Esophagus muscularis mucosa (tissue), 4 donors: ENCODE results near the gene INTS7. TPM values are rescaled to one million over a fixed set of nuclear protein-coding genes. Genes with fewer than 3 reads are reported as not detected.

Source experiments
- DNase-seq: peaks from one replicate; pipeline ENCODE4 v3.0.0-alpha.2; 2017; ENCODE audit errors: extremely low spot score
- H3K27ac ChIP-seq, 4 donors: fragments of 200-600 bp; sonication (generic); replicated peaks in 1 of 4; 1 replicate in 3 of 4; 2 replicates in 1 of 4; pipeline ENCODE4 v1.5.1; 2016 to 2019; ENCODE audit warnings: mild to moderate bottlenecking in 1 of 4
- H3K27me3 ChIP-seq, 4 donors: fragments of 200-600 bp; sonication (generic); one replicate each; pipeline versions ENCODE4 v1.5.1 to v1.6.0; 2016 to 2019
- H3K36me3 ChIP-seq, 4 donors: fragments of 200-600 bp; sonication (generic); one replicate each; pipeline ENCODE4 v1.5.1; 2016 to 2019
- H3K4me1 ChIP-seq, 4 donors: fragments of 200-600 bp; sonication (generic); one replicate each; pipeline ENCODE4 v1.5.1; 2016 to 2019
- H3K4me3 ChIP-seq, 4 donors: fragments of 200-600 bp; sonication (generic); 1 replicate in 2 of 4; 2 replicates in 2 of 4; pipeline ENCODE4 v1.5.1; 2016 to 2019; ENCODE audit warnings: mild to moderate bottlenecking in 4 of 4, moderate library complexity in 1 of 4
- H3K9me3 ChIP-seq, 4 donors: fragments of 200-600 bp; sonication (generic); 1 replicate in 3 of 4; 2 replicates in 1 of 4; pipeline ENCODE4 v1.5.1; 2016 to 2019
- EP300 ChIP-seq: sonication (generic); formaldehyde crosslinking; IDR thresholded peaks from one replicate; pipeline ENCODE4 v1.6.1; 2017; ENCODE audit warnings: antibody characterized with exemption
- POLR2A ChIP-seq: fragments of 450-650 bp; IDR thresholded peaks from one replicate; pipeline ENCODE4 v1.6.1; 2017; ENCODE audit warnings: antibody characterized with exemption, moderate library complexity, mild to moderate bottlenecking, low read depth
- POLR2AphosphoS5 ChIP-seq, 2 donors: sonication (generic); formaldehyde crosslinking; IDR thresholded peaks; one replicate each; pipeline ENCODE4 v1.6.1; 2017; ENCODE audit warnings: antibody characterized with exemption in 2 of 2
- WGBS: methylation state at CpG from one replicate; pipeline ENCODE4 v1.1.5; 2018; 5-methylcytosine and 5-hydroxymethylcytosine counted together
- intact Hi-C: fragments of 100-400 bp; cut with DNase I; formaldehyde crosslinking; loops from one replicate; pipeline ENCODE4 v1.15.1; 2023
- total RNA-seq, 4 donors: library from RNA; depleted of rRNA; stranded (reverse); fragments of >200 nt; gene quantifications; one replicate each; pipeline versions ENCODE4 v1.1.0 to v1.2.1, GENCODE V29; 2016
- TF ChIP-seq, protein P1 (sequence below), 3 experiments: fragments of 200-600 bp in 2 of 3; fragments of 450-650 bp in 1 of 3; sonication (generic) in 2 of 3; IDR thresholded peaks; one replicate each; pipeline ENCODE4 v1.5.1; 2017 to 2019; ENCODE audit warnings: antibody characterized with exemption in 3 of 3, mild to moderate bottlenecking in 2 of 3, moderate library complexity in 1 of 3

Gene INTS7
- total RNA-seq, 4 donors from 2014 or later, result 6.0 to 15.4 (median 11.0) TPM

DNA sequence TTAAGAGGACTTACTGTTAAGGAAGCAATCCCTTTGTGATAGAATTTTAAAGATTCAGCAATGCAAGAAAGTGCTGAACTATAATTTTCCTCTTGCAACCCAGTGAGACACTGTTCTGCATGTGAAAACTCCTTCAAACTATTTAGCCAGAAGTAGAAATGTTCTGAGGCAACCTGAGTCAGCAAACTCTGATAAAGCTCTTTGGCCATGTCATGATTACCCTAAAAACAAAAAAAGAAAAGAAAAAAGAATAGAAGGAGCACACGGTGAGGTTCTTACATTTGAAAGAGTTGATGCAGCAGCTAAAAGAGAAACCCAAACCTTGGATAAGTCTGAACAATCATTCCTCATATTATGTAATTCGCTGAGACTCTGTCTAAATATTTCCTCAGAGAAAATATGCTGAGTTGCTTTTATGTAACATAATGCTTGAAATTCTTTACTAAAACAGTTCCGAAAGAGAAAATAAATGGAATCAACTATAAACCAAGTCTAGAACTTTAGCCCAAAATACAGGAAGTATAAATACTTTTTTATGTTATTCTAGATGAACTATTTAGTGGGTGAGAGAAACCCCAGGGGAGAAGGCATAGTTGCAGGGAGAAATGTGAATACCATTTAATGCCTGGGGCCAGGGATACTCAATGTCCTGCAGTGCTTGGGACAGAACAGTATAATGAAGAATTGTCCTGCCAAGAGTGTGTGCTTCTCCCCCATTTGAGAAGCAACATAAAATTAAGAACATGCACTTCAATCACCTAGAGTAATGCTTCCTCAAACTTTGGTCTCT, 60.0 kb downstream of the INTS7 start:
- intact Hi-C loops, result no loop called here
- peak overlapping the region in 3 of 4 donors; percentile 4 to 19 (median 13) for H3K4me3 ChIP-seq
- TF ChIP-seq POLR2AphosphoS5 (IDR thresholded peaks at IDR 0.05) (no peak), EP300 (no peak), POLR2A (no peak)
- TF ChIP-seq, protein P1, sequence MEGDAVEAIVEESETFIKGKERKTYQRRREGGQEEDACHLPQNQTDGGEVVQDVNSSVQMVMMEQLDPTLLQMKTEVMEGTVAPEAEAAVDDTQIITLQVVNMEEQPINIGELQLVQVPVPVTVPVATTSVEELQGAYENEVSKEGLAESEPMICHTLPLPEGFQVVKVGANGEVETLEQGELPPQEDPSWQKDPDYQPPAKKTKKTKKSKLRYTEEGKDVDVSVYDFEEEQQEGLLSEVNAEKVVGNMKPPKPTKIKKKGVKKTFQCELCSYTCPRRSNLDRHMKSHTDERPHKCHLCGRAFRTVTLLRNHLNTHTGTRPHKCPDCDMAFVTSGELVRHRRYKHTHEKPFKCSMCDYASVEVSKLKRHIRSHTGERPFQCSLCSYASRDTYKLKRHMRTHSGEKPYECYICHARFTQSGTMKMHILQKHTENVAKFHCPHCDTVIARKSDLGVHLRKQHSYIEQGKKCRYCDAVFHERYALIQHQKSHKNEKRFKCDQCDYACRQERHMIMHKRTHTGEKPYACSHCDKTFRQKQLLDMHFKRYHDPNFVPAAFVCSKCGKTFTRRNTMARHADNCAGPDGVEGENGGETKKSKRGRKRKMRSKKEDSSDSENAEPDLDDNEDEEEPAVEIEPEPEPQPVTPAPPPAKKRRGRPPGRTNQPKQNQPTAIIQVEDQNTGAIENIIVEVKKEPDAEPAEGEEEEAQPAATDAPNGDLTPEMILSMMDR (IDR thresholded peaks at IDR 0.05), result no peak
- peaks cover 6 to 25% (median 21%) of the 10 kb centered on the region in 4 donors for H3K4me1 ChIP-seq
- H3K9me3 ChIP-seq, result no peaks in the 10 kb centered on the region
- no peaks in the 10 kb centered on the region for H3K27me3 ChIP-seq
- WGBS, result 21% methylated on average over 3 of the region's 3 CpGs
- peak overlapping the region; percentile 47 to 72 (median 63) for H3K27ac ChIP-seq
- no peak for DNase-seq
- peaks cover 0 to 24% (median 11%) of the 10 kb centered on the region in 4 donors for H3K36me3 ChIP-seq

DNA sequence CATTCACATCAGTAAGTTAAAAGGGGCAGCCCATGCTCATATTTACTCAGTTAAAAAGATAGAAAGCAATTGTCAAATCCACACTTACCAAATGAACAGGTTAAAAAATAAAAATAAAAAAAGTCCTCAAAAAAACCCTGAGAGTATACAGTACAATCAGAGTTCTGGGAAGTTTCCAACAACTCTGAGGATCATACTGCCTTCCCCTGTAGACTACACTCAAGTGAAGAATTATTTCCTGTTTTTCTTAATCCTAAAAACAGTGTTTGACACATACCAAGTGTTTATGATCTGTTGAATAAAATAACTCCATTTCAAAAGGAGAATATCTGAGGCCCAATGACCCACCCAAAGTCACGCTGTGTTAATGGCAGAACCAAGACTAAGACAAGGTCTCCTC, 61.8 kb downstream of the INTS7 start:
- Histone ChIP-seq H3K36me3 (peaks cover 0 to 11% (median 3%) of the 10 kb centered on the region in 4 donors), H3K4me3 (no peak overlapping the region), H3K9me3 (no peaks in the 10 kb centered on the region), H3K27me3 (no peaks in the 10 kb centered on the region), H3K4me1 (peaks cover 6 to 25% (median 21%) of the 10 kb centered on the region in 4 donors), H3K27ac (no peak overlapping the region)
- intact Hi-C loops, result no loop called here
- 92% methylated on average over 1 of the region's 1 CpG for WGBS
- no peak for DNase-seq
- TF ChIP-seq POLR2AphosphoS5 (IDR thresholded peaks at IDR 0.05) (no peak), EP300 (no peak), POLR2A (no peak)
- TF ChIP-seq, protein P1 (IDR thresholded peaks at IDR 0.05), result no peak

DNA sequence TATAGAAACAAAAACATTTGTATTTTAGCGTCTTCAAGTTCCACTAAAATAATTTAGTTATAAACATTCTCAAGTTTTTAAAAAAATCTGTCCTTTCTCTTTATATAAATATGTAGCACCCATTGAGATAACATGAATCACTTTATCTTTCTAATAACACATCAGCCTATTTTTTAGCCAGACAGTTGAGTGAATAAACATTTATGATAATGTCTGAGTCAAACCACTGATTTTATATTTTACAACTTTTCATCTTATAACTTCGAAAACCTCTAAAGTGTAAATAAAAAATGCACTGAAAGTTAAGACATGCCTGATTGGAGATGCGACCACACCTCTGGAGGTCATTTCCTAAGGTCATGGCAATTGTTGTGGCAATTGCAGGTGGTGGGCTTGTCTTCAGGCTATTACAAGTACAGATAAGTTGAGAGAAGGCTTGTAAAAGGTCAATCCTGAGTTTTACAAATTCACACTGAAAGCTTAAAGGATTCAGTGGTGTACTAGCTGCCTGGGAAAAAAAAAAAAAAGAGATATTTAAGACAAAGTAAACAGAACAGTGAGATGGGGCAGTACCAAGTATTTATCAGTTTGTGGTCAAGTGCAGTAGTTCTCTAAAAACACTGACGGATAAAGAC, 67.0 kb downstream of the INTS7 start:
- no peak overlapping the region for H3K4me3 ChIP-seq
- H3K36me3 ChIP-seq, result peaks cover 0 to 26% (median 0%) of the 10 kb centered on the region in 4 donors
- no peaks in the 10 kb centered on the region for H3K9me3 ChIP-seq
- no peaks in the 10 kb centered on the region for H3K27me3 ChIP-seq
- DNase-seq, result no peak
- WGBS, result 88% methylated on average over 4 of the region's 4 CpGs
- intact Hi-C loops, result no loop called here
- TF ChIP-seq, protein P1 (IDR thresholded peaks at IDR 0.05), result no peak
- TF ChIP-seq POLR2A (no peak), EP300 (no peak), POLR2AphosphoS5 (IDR thresholded peaks at IDR 0.05) (no peak)
- H3K27ac ChIP-seq, result no peak overlapping the region
- no peaks in the 10 kb centered on the region for H3K4me1 ChIP-seq

DNA sequence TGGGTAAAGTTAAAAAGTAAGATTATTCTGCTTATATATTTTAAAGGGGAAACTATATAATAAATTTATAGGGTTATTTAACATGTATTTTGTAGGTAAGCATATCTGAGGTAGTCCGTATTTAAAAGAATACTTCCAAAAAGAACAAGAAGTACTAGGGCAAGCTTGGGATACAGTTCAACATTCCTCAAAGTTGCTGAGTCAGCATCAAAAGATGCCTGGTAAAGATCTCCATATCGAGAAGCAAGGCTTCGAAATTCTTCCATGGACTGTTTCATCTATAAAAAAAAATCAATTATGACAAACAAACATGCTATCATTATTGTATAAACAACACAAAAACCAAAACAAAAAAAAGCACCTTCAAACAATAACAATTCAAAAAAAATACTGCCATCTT, 67.7 kb downstream of the INTS7 start:
- Histone ChIP-seq H3K4me1 (no peaks in the 10 kb centered on the region), H3K9me3 (no peaks in the 10 kb centered on the region), H3K27me3 (no peaks in the 10 kb centered on the region), H3K27ac (no peak overlapping the region), H3K4me3 (no peak overlapping the region), H3K36me3 (peaks cover 0 to 26% (median 0%) of the 10 kb centered on the region in 4 donors)
- intact Hi-C loops, result no loop called here
- TF ChIP-seq POLR2AphosphoS5 (IDR thresholded peaks at IDR 0.05), result no peak
- TF ChIP-seq, protein P1 (IDR thresholded peaks at IDR 0.05), result no peak
- DNase-seq, result no peak
- WGBS, result 95% methylated on average over 3 of the region's 3 CpGs
